Endothelial cell of umbilical vein (primary cell): ENCODE data around the gene NTRK2.

Experiments
- EZH2 ChIP-seq: IDR thresholded peaks from 2 replicates; pipeline ENCODE4 v1.6.1; 2012; ENCODE audit warnings: borderline replicate concordance, low read depth, mild to moderate bottlenecking, moderate library complexity, low read length, inconsistent platforms; ENCODE audit not compliant: severe bottlenecking
- FOS ChIP-seq: IDR thresholded peaks from 2 replicates; pipeline ENCODE4 v1.6.1; 2011; ENCODE audit warnings: mild to moderate bottlenecking, low read length, moderate library complexity, borderline replicate concordance; ENCODE audit not compliant: insufficient read depth
- GATA2 ChIP-seq: IDR thresholded peaks from 2 replicates; pipeline ENCODE4 v1.7.0; 2011; ENCODE audit warnings: low read depth, mild to moderate bottlenecking, moderate library complexity, mixed read lengths, low read length; ENCODE audit not compliant: insufficient read length, insufficient read depth
- JUN ChIP-seq: IDR thresholded peaks from 2 replicates; pipeline ENCODE4 v1.6.1; 2011; ENCODE audit warnings: borderline replicate concordance, low read depth; ENCODE audit not compliant: insufficient read length, insufficient read depth
- MYC ChIP-seq: IDR thresholded peaks from one replicate; pipeline ENCODE4 v1.6.1; 2011; ENCODE audit warnings: mild to moderate bottlenecking, low read depth, low read length
- POLR2A ChIP-seq: IDR thresholded peaks from 2 replicates; pipeline ENCODE4 v1.6.1; 2012; ENCODE audit warnings: low read depth, mild to moderate bottlenecking, control low read depth, low read length
- POLR2AphosphoS5 ChIP-seq: IDR thresholded peaks from 2 replicates; pipeline ENCODE4 v1.6.1; 2012; ENCODE audit warnings: low read depth, mild to moderate bottlenecking, control low read depth, low read length, moderate library complexity; ENCODE audit not compliant: insufficient read depth
- TF ChIP-seq, protein P1 (sequence below), 2 donors: IDR thresholded peaks; 1 replicate in 1 of 2; 2 replicates in 1 of 2; pipeline ENCODE4 v1.5.1; 2011; ENCODE audit warnings: low read length in 2 of 2, mild to moderate bottlenecking in 2 of 2, moderate library complexity in 2 of 2, control low read depth in 1 of 2, inconsistent platforms in 1 of 2, low read depth in 1 of 2; ENCODE audit not compliant: insufficient read depth in 1 of 2; ENCODE audit errors: extremely low read depth in 1 of 2
- TF ChIP-seq, protein P2 (sequence below): IDR thresholded peaks from 2 replicates; pipeline ENCODE4 v1.6.1; 2011; ENCODE audit not compliant: insufficient read depth, insufficient read length

DNA sequence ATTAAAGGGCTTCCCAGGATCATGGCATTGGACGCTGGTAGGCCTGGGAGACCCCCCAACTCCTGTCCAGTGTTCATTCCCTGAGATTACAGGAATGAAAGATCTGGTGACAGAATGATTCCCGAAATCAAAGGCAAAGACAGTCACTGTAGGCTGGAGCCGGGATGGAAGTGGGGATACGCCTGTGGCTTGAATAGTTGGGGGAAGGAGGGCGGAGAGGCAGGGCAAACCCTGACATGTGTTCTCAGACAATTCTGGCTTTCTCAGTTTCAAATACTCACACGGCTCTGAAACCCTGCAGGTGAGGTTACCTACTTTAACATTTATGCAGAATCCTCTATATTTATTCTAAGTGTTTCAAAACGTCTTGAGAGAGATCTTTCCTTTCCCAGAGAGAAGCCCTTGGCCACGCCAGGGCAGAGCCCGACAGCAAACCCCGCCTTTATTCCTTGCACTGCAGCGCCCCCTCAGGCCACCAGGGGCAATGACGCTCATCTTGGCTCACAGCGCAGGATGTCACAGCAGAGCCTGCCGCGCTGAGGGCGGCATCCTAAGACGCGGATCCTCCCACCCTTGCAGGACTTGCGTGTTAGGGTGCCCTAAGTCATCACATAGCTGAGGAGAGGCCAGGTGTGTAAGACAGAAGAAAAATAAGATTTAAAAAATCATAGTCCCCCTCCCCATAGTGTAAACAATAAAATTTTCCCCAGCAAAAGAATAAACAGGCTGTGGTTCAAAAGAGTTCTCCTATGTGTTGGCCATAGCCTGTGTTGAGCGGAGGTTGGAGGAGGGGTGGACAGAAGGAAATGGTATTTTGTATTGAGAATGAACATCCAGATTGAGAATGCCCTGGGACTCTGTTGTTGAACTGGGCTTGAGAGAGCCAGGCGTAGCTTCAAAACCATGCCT is 284.5 kb downstream of the NTRK2 start:
- TF ChIP-seq, protein P1, sequence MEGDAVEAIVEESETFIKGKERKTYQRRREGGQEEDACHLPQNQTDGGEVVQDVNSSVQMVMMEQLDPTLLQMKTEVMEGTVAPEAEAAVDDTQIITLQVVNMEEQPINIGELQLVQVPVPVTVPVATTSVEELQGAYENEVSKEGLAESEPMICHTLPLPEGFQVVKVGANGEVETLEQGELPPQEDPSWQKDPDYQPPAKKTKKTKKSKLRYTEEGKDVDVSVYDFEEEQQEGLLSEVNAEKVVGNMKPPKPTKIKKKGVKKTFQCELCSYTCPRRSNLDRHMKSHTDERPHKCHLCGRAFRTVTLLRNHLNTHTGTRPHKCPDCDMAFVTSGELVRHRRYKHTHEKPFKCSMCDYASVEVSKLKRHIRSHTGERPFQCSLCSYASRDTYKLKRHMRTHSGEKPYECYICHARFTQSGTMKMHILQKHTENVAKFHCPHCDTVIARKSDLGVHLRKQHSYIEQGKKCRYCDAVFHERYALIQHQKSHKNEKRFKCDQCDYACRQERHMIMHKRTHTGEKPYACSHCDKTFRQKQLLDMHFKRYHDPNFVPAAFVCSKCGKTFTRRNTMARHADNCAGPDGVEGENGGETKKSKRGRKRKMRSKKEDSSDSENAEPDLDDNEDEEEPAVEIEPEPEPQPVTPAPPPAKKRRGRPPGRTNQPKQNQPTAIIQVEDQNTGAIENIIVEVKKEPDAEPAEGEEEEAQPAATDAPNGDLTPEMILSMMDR (IDR thresholded peaks at IDR 0.05; ENCODE audit: extremely low read depth in 1 of 2, insufficient read depth in 1 of 2, low read depth in 1 of 2, low read length in 2 of 2): peak; percentile 95 to 97
- no peak for TF ChIP-seq POLR2A
- no peak for TF ChIP-seq POLR2AphosphoS5
- no peak for TF ChIP-seq EZH2
- no peak for TF ChIP-seq MYC
- TF ChIP-seq JUN: no peak
- TF ChIP-seq, protein P2, sequence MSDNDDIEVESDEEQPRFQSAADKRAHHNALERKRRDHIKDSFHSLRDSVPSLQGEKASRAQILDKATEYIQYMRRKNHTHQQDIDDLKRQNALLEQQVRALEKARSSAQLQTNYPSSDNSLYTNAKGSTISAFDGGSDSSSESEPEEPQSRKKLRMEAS: no peak
- no peak for TF ChIP-seq FOS
- TF ChIP-seq GATA2: no peak
